ENCODE data around the gene KRTAP5-1.

- TF ChIP-seq CTCF (IDR thresholded peaks at IDR 0.05): no peak
- no peak for TF ChIP-seq POLR2A (IDR thresholded peaks at IDR 0.05)
- TF ChIP-seq POLR2AphosphoS5 (IDR thresholded peaks at IDR 0.05; ENCODE audit: insufficient read depth in 1 of 2, low read depth in 1 of 2): no peak
Observed at GRCh38 chr11:1562469-1563148, 22.5 kb downstream of the KRTAP5-1 start.
